ENCODE data around the gene SLC39A5.

GRCh38 chr12:56257491-56258067 lies 27.7 kb downstream of the SLC39A5 start:
- no peak for TF ChIP-seq EZH2 (IDR thresholded peaks at IDR 0.05)
- TF ChIP-seq POLR2AphosphoS5 (IDR thresholded peaks at IDR 0.05; ENCODE audit: borderline replicate concordance, low read depth, low read length): no peak
